Measurements from ENCODE around the gene CARS2.

DNA sequence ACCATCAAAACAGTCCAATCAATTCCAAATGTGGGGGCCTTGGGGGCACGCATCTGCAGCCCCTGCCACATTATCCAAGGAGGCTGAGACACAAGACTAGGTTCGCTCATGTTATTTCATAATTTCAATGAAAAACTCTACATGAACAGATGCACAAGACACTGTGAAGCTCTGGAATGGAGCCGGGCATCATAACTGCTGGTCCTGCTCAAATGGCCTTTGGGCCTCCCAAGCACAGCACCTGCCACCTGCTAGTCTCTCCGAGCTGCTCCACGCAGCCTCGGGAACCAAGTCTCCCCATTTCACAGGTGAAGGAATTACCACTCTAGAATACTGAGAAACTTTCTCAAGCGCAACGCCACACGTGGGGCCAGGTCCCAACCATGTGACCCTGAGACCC, 16.9 kb downstream of the CARS2 start:
- TF ChIP-seq, protein P1, sequence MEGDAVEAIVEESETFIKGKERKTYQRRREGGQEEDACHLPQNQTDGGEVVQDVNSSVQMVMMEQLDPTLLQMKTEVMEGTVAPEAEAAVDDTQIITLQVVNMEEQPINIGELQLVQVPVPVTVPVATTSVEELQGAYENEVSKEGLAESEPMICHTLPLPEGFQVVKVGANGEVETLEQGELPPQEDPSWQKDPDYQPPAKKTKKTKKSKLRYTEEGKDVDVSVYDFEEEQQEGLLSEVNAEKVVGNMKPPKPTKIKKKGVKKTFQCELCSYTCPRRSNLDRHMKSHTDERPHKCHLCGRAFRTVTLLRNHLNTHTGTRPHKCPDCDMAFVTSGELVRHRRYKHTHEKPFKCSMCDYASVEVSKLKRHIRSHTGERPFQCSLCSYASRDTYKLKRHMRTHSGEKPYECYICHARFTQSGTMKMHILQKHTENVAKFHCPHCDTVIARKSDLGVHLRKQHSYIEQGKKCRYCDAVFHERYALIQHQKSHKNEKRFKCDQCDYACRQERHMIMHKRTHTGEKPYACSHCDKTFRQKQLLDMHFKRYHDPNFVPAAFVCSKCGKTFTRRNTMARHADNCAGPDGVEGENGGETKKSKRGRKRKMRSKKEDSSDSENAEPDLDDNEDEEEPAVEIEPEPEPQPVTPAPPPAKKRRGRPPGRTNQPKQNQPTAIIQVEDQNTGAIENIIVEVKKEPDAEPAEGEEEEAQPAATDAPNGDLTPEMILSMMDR (IDR thresholded peaks at IDR 0.05), result no peak
- no peak for TF ChIP-seq POLR2A (IDR thresholded peaks at IDR 0.05)

Data from testis (tissue), 2 donors.